Neural cell (in vitro differentiated cells): ENCODE results near the gene REG3A.

Experiments used
- CTCF ChIP-seq: fragments of 450-650 bp; IDR thresholded peaks from 2 replicates; pipeline ENCODE4 v1.5.1; 2014; ENCODE audit warnings: antibody characterized with exemption, mild to moderate bottlenecking, moderate library complexity; ENCODE audit not compliant: poor library complexity, severe bottlenecking
- EP300 ChIP-seq: fragments of 450-650 bp; conservative IDR thresholded peaks from 2 replicates; pipeline ENCODE4 v1.6.1; 2014; ENCODE audit warnings: antibody characterized with exemption, mild to moderate bottlenecking, moderate library complexity; ENCODE audit not compliant: poor library complexity, severe bottlenecking
- EZH2 ChIP-seq: fragments of 200-600, 300-800 bp; shearing (Covaris generic), sonication (generic); IDR thresholded peaks from 2 replicates; pipeline ENCODE4 v1.6.1; 2014; ENCODE audit warnings: antibody characterized with exemption, low read length, borderline replicate concordance, mild to moderate bottlenecking; ENCODE audit not compliant: insufficient read depth, poor library complexity, severe bottlenecking
- POLR2AphosphoS5 ChIP-seq: IDR thresholded peaks from 2 replicates; pipeline ENCODE4 v1.6.1; 2012
- TAF1 ChIP-seq: IDR thresholded peaks from 2 replicates; pipeline ENCODE4 v1.6.1; 2012; ENCODE audit warnings: low read depth

- TF ChIP-seq CTCF (no peak), EP300 (no peak), EZH2 (no peak), POLR2AphosphoS5 (no peak), TAF1 (no peak)
Observed at GRCh38 chr2:79171348-79171958, 11.9 kb upstream of the REG3A start.
